GM18526 (cell line): ENCODE data around the gene RAE1.

ENCODE experiments used
- POLR2A ChIP-seq: IDR thresholded peaks from 3 replicates; pipeline ENCODE4 v1.6.1; 2011; ENCODE audit not compliant: insufficient read length; ENCODE audit errors: extremely low read depth

The RAE1 gene

GRCh38 chr20:57396984-57397692 lies 46.1 kb downstream of the RAE1 start:
- no peak for TF ChIP-seq POLR2A

DNA sequence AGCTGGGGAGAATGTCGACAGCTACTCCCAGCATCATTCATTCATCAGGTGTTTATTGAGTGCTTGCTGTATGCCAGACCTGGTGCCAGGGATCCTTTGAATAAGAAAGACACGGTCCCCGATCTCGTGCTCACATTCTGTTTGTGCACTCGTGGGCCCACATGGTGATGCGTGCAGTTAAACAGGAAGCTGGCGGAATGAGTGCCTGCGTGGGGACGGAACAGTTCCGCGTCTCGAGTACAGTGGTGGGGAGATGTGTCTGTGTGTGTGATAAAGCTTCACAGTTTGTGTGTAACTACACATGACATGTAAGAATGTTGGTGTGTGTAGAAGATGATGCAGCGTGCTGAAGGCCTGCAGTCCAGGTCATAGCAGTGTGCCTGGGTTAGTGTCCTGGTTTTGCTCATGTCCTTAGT lies 46.6 kb downstream of the RAE1 start:
- TF ChIP-seq POLR2A, result no peak

GRCh38 chr20:57398231-57398821 lies 47.3 kb downstream of the RAE1 start:
- TF ChIP-seq POLR2A, result no peak

GRCh38 chr20:57398901-57399535 lies 48.0 kb downstream of the RAE1 start:
- TF ChIP-seq POLR2A, result no peak

- TF ChIP-seq POLR2A, result no peak
Measured at GRCh38 chr20:57399587-57400155, 48.6 kb downstream of the RAE1 start.

DNA sequence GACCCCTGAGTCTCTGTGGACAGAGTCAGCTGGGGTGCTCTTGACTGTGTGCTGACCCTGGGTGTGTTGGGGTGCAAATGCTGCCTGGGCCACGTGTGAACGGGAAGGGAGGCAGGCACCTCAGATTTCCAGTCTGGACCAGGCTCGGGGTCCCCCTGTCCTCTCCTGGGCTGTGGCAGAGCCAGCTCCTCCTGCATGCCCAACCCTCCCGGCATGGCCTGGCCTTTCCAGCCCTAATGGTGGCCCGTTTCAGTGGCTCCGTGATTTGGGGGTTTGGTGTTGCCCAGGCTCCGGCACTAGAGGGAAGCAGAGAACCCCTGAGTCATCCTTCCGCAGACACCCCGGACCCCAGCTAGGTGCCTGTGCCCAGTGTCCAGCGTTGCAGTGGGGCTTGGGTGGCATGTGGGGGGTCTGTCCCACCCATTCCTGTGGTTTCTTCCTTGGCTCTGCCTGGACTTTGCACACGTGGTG lies 49.2 kb downstream of the RAE1 start:
- TF ChIP-seq POLR2A, result no peak

- TF ChIP-seq POLR2A, result no peak
Measured at GRCh38 chr20:57400821-57401564, 49.9 kb downstream of the RAE1 start.

DNA sequence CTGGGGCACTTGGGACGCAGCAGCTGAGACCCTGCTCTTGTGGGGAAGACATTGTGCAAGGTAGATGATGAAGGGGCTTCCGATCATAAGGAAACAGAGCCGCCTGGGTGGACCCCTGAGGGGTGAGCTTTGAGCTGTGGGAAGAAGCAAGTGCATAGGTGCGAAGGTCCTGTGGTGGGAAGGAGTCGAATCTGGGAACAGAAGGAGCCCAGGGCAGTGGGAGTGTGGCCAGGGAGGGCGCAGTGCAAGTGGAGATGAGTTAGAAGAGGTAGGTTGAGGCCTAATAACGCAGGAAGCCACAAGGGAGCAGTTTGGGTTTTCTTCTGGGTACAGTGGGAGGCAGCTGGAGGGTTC lies 50.5 kb downstream of the RAE1 start:
- no peak for TF ChIP-seq POLR2A

DNA sequence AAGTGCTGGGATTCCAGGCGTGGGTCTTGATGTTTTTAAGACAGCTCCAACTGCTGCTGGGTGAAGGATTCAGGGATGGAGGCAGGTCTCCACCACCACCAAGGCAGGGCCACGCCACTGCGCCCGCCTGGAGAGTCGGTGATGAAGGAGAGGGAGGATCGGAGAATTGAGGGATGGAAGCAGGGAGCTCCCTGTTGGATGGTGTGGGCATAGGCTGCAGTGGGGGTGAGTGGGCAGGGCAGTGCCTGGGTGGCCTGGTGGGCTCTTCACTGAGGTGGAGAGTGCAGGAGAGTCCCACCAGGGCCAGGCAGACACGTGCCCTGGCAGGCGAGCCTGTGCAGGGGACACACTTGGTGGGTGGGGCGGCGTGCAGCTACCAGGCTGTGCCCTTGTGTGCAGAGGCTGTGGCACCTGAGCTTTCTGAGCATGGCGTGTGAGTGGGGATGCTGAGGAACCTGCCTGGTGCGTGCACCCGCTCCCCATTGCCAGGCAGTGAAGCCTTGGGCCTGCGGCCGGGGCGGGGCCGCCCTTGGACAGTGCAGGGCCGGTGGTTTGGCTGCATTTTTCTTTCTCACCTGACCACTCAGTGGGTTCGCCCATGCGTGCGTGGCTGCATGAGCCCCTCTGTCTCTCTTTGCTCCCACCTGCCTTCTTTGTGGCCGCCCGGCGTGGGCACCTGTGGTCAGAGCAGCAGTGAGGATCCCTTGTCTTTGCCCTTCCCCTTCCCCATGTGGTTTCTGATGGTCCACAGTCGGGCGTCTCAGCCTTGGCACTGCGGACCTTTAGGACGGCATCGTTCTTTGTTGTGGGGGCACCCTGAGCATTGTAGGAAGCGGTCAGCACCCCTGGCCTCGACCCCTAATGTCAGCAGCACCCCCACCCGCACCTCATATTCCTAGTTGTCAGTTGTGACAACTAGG lies 51.4 kb downstream of the RAE1 start:
- no peak for TF ChIP-seq POLR2A

GRCh38 chr20:57403216-57403615 lies 52.2 kb downstream of the RAE1 start:
- TF ChIP-seq POLR2A, result no peak

- peak; percentile 5 for TF ChIP-seq POLR2A
Measured at GRCh38 chr20:57404006-57404405, 53.0 kb downstream of the RAE1 start.

DNA sequence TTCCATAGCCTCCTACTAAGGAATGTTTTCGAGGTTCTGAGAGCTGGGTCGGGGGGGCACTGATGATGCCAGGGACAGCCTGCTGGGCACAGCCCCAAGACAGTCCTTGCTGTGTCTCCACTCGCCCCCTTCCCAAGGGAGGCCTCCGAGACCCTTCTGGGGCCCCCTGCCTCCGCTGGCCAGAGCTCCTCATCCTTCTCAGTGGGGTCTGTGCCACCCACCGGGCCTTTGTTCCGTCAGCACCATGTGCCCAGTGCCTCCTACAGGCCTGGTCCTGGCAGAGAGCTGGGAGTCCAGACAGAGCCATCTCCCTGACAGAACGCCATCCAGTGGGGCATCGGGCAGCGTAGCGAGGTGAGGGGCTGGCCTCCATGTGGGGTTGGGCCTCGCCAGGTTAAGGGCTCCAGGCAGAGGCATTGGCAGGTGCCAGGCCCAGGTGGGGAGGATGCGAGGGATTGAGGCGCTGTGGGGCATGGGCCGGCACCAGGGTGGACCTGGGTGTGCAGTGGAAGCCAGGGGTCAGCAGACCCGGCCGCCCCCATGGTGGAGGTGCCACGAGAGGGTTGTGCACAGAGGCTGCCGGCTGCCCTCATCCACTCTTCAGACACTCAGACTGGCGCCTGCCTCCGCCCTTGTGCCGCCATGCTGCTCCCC lies 53.5 kb downstream of the RAE1 start:
- no peak for TF ChIP-seq POLR2A

GRCh38 chr20:57405236-57406016 lies 54.4 kb downstream of the RAE1 start:
- TF ChIP-seq POLR2A, result no peak
